Ovary (tissue), 9 donors: ENCODE results near the gene TMEM131. TPM values are rescaled to one million over a fixed set of nuclear protein-coding genes. Genes with fewer than 3 reads are reported as not detected.

ENCODE experiments used
- DNase-seq, 5 donors: peaks; one replicate each; pipeline ENCODE4 v3.0.0-alpha.2; 2019 to 2020
- H3K27ac ChIP-seq, 2 donors: fragments of 200-600 bp; one replicate each; pipeline versions ENCODE4 v1.5.1 to v1.8.0; 2019 to 2022
- H3K27me3 ChIP-seq: fragments of 200-600 bp; one replicate; pipeline ENCODE4 v1.8.0; 2022
- H3K36me3 ChIP-seq: fragments of 200-600 bp; sonication (generic); one replicate; pipeline ENCODE4 v1.5.1; 2019
- H3K4me1 ChIP-seq: one replicate; pipeline ENCODE4 v1.8.1; 2013; ENCODE audit warnings: mild to moderate bottlenecking, moderate library complexity; ENCODE audit not compliant: insufficient read depth
- H3K4me3 ChIP-seq: fragments of 200-600 bp; sonication (generic); one replicate; pipeline ENCODE4 v1.5.1; 2017
- H3K9me3 ChIP-seq, 2 donors: fragments of 200-600 bp in 1 of 2; sonication (generic) in 1 of 2; one replicate each; pipeline versions ENCODE4 v1.5.1 to v1.8.1; 2013 to 2019; ENCODE audit warnings: mild to moderate bottlenecking in 1 of 2, moderate library complexity in 1 of 2
- CTCF ChIP-seq, 3 donors: fragments of 450-650 bp in 2 of 3; fragments of 200-600 bp in 1 of 3; IDR thresholded peaks; one replicate each; pipeline versions ENCODE4 v1.5.1 to v1.8.0; 2016 to 2022; ENCODE audit warnings: antibody characterized with exemption in 3 of 3, mild to moderate bottlenecking in 1 of 3
- EP300 ChIP-seq: sonication (generic); formaldehyde crosslinking; IDR thresholded peaks from one replicate; pipeline ENCODE4 v1.6.1; 2017; ENCODE audit warnings: antibody characterized with exemption
- POLR2A ChIP-seq: fragments of 450-650 bp; IDR thresholded peaks from one replicate; pipeline ENCODE4 v1.6.1; 2017; ENCODE audit warnings: antibody characterized with exemption, mild to moderate bottlenecking, moderate library complexity
- WGBS, 3 donors: extraction: QIAGEN DNeasy Blood & Tissue Kit in 1 of 3; methylation state at CpG; one replicate each; pipeline versions ENCODE4 v1.1.5 to v1.1.7; 2013 to 2017; 5-methylcytosine and 5-hydroxymethylcytosine counted together
- intact Hi-C, 4 donors: fragments of 100-400 bp; cut with DNase I; formaldehyde crosslinking; loops; one replicate each; pipeline versions ENCODE4 v1.11.0 to v1.15.1; 2022 to 2023
- polyA plus RNA-seq, 2 donors: library from polyadenylated mRNA; stranded (reverse); fragments of 200-250 nt in 1 of 2; fragments of 350-450 nt in 1 of 2; fragmentation: Illumina TruSeq in 1 of 2; extraction: RNeasy Lipid Tissue Mini Kit (QIAGEN cat#74804) in 1 of 2; gene quantifications; one replicate each; pipeline ENCODE4 v1.2.3, GENCODE V29; 2013 to 2014
- total RNA-seq, 7 donors: library from RNA; depleted of rRNA in 2 of 7; stranded (reverse); fragments of >200 nt in 2 of 7; fragmentation: NEBNext Ultra II Directional in 3 of 7; extraction: Animal tissue kit (Norgen Biotek cat#: 25700) in 3 of 7; gene quantifications; one replicate each; pipeline versions ENCODE4 v1.1.0 to v1.2.4, GENCODE V29; 2016 to 2023
- donor health status: DM: no; HTN: no; CAD: no; lungs with moderate emphysema.
- donor health status: DM: no; HTN: no; CAD: no.
- donor health status: Bipolar disorder and iron deficiency.
- donor health status: DM: yes; HTN: yes; CAD: no.
- donor health status: DM: no; HTN: no; CAD: no.
- donor health status: DM: yes; HTN: yes; CAD: no.

TMEM131 gene
- total and polyA plus RNA-seq, 9 donors = 16.1 to 44.0 (median 38.4) TPM

DNA sequence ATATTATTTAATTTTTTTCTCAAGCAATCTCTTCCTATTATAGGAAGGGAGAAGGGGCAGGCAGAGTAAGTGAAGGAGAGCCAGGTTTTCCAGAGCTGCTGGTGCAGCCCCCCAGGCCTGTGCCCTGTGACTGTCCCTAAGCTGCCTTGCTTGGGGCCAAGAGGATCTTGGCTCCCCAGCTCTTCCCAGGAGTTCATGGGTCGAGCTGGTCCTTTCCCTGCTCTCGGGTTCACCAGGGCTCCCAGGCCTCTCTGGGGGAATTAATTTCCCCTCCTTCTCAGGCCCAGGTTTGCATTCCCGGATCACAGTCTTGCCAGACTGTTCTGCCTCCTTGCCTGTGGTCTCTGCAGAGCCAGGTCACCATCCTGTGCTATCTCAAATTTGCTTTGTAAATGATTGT, 12.7 kb upstream of the TMEM131 start:
- H3K4me1 ChIP-seq = peaks cover 6% of the 10 kb centered on the region
- 65 to 73% (median 68%) methylated on average over 3 of the region's 3 CpGs for WGBS, 3 donors
- intact Hi-C loops = no loop called here
- no peak overlapping the region for H3K4me3 ChIP-seq
- H3K27ac ChIP-seq = no peak overlapping the region
- DNase-seq = no peak
- no peaks in the 10 kb centered on the region for H3K36me3 ChIP-seq
- no peak for TF ChIP-seq POLR2A
- no peak for TF ChIP-seq CTCF (IDR thresholded peaks at IDR 0.05)
- TF ChIP-seq EP300 = no peak
- no peaks in the 10 kb centered on the region for H3K9me3 ChIP-seq
- no peaks in the 10 kb centered on the region for H3K27me3 ChIP-seq

GRCh38 chr2:98006378-98006777, 10.6 kb upstream of the TMEM131 start:
- no peak for TF ChIP-seq POLR2A
- TF ChIP-seq EP300 = no peak
- TF ChIP-seq CTCF (IDR thresholded peaks at IDR 0.05) = no peak
- intact Hi-C loops = no loop called here
- H3K9me3 ChIP-seq = no peaks in the 10 kb centered on the region
- H3K4me3 ChIP-seq = no peak overlapping the region
- no peak overlapping the region for H3K27ac ChIP-seq
- peaks cover 4% of the 10 kb centered on the region for H3K4me1 ChIP-seq
- 88 to 92% (median 89%) methylated on average over 11 of the region's 11 CpGs for WGBS, 3 donors
- no peaks in the 10 kb centered on the region for H3K27me3 ChIP-seq
- no peaks in the 10 kb centered on the region for H3K36me3 ChIP-seq
- DNase-seq = no peak

- no peaks in the 10 kb centered on the region for H3K9me3 ChIP-seq
- intact Hi-C loops = no loop called here
- no peak for TF ChIP-seq CTCF (IDR thresholded peaks at IDR 0.05)
- no peak overlapping the region for H3K27ac ChIP-seq
- no peaks in the 10 kb centered on the region for H3K36me3 ChIP-seq
- 91 to 94% (median 92%) methylated on average over 3 of the region's 3 CpGs for WGBS, 3 donors
- H3K4me1 ChIP-seq = no peaks in the 10 kb centered on the region
- H3K27me3 ChIP-seq = no peaks in the 10 kb centered on the region
- no peak overlapping the region for H3K4me3 ChIP-seq
- DNase-seq = no peak
Measured at GRCh38 chr2:98004613-98005012, 8.9 kb upstream of the TMEM131 start.

DNA sequence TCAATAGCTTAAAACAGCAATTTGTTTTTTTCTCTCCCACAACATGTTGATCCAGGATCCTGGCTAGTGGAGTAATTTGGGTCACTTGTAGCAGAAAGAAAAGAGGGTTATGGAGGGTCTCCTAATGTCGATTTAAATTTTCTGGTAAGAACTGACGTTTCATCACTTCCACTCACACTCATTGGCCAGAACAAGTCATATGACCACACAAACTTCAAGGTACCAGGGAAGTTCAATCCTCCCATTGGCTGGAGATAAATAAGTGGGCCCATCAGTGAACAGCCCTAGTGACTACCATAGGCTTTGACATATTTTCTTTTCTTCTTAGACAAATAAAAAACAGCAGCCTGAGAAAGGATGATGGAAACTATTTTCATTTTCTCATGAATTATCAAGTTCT, 8.3 kb upstream of the TMEM131 start:
- Histone ChIP-seq H3K4me3 (no peak overlapping the region), H3K27ac (no peak overlapping the region), H3K27me3 (no peaks in the 10 kb centered on the region), H3K36me3 (no peaks in the 10 kb centered on the region), H3K4me1 (no peaks in the 10 kb centered on the region), H3K9me3 (no peaks in the 10 kb centered on the region)
- DNase-seq = no peak
- intact Hi-C loops = no loop called here
- 90 to 94% (median 92%) methylated on average over 2 of the region's 2 CpGs for WGBS, 3 donors
- TF ChIP-seq EP300 (no peak), POLR2A (no peak), CTCF (IDR thresholded peaks at IDR 0.05) (no peak)

- H3K27ac ChIP-seq = no peak overlapping the region
- H3K36me3 ChIP-seq = no peaks in the 10 kb centered on the region
- H3K9me3 ChIP-seq = no peaks in the 10 kb centered on the region
- no peaks in the 10 kb centered on the region for H3K4me1 ChIP-seq
- H3K27me3 ChIP-seq = no peaks in the 10 kb centered on the region
- TF ChIP-seq CTCF (IDR thresholded peaks at IDR 0.05) = no peak
- no peak for TF ChIP-seq EP300
- no peak for TF ChIP-seq POLR2A
- DNase-seq = no peak
- H3K4me3 ChIP-seq = no peak overlapping the region
- WGBS, 3 donors = 84 to 89% (median 86%) methylated on average over 3 of the region's 3 CpGs
- intact Hi-C loops = loop anchor here in 1 of 4 donors (10.0 kb wide), 1 partner anchor 155 kb away; no protein-coding TSS in a partner anchor
Measured at GRCh38 chr2:97999536-97999935, 3.8 kb upstream of the TMEM131 start.
